ENCODE results near the gene PIEZO1.

DNA sequence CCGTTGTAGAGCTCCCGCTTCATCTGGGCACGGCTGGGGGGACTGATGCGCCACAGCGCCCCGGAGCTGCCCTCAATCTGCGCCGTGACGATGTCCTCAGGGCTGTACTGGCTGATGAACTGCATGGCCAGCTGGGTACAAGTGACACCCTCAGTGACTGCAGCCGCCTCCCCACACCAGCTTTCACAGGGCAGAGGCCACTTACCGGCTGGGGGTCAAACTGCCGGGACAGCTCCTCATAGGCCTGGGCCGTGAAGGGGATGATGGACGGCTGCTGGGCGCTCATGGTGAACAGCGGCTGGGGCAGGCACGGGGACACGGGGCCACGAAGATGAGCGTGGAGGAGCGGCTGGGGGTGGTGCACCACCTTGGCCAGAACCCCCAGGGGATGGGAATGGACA, 68.4 kb downstream of the PIEZO1 start:
- TF ChIP-seq, protein P1, sequence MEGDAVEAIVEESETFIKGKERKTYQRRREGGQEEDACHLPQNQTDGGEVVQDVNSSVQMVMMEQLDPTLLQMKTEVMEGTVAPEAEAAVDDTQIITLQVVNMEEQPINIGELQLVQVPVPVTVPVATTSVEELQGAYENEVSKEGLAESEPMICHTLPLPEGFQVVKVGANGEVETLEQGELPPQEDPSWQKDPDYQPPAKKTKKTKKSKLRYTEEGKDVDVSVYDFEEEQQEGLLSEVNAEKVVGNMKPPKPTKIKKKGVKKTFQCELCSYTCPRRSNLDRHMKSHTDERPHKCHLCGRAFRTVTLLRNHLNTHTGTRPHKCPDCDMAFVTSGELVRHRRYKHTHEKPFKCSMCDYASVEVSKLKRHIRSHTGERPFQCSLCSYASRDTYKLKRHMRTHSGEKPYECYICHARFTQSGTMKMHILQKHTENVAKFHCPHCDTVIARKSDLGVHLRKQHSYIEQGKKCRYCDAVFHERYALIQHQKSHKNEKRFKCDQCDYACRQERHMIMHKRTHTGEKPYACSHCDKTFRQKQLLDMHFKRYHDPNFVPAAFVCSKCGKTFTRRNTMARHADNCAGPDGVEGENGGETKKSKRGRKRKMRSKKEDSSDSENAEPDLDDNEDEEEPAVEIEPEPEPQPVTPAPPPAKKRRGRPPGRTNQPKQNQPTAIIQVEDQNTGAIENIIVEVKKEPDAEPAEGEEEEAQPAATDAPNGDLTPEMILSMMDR (IDR thresholded peaks at IDR 0.05), result no peak
- no peak for TF ChIP-seq POLR2AphosphoS5 (IDR thresholded peaks at IDR 0.05)
- no peak for TF ChIP-seq POLR2A (IDR thresholded peaks at IDR 0.05)
